B cell (primary cell): Measurements from ENCODE around the gene TACC3. TPM values are rescaled to one million over a fixed set of nuclear protein-coding genes. Genes with fewer than 3 reads are reported as not detected.

ENCODE experiments used
- ATAC-seq: fragments of 200-7000 bp; cut with Tn5 transposase; one replicate; pipeline ENCODE4 v1.10.0; 2021; ENCODE audit warnings: low read depth, mild to moderate bottlenecking, moderate number of reproducible peaks, moderate library complexity
- CTCF ChIA-PET: fragments of 350-600 bp; sonication (Branson Sonifier 250); formaldehyde crosslinking; loops from one replicate; lab custom pipeline; 2021; ENCODE audit warnings: antibody characterized with exemption, inconsistent platforms; lab: Charles Lee
- POLR2A ChIA-PET: fragments of 350-600 bp; sonication (Branson Sonifier 250); formaldehyde crosslinking; loops from one replicate; lab custom pipeline; 2021; ENCODE audit warnings: antibody characterized with exemption; lab: Charles Lee
- DNase-seq: peaks from one replicate; pipeline ENCODE4 v3.0.0; 2013
- H2AFZ ChIP-seq: 2 replicates; pipeline ENCODE4 v1.6.1; 2012; ENCODE audit warnings: mild to moderate bottlenecking, low read depth, low read length; ENCODE audit not compliant: insufficient read depth, poor library complexity, severe bottlenecking
- H3K27ac ChIP-seq, 2 donors: 1 replicate in 1 of 2; 2 replicates in 1 of 2; pipeline ENCODE4 v1.5.1; 2012 to 2013; ENCODE audit warnings: low read length in 2 of 2, mild to moderate bottlenecking in 2 of 2, moderate library complexity in 1 of 2
- H3K27me3 ChIP-seq, 4 experiments: fragments of 200-600 bp in 1 of 4; sonication (generic) in 1 of 4; replicated peaks in 1 of 4; 1 replicate in 2 of 4; 2 replicates in 2 of 4; pipeline versions ENCODE4 v1.6.1 to v1.7.0; 2013 to 2016; ENCODE audit warnings: low read length in 3 of 4, mild to moderate bottlenecking in 2 of 4, mixed read lengths in 1 of 4, moderate library complexity in 1 of 4; ENCODE audit not compliant: insufficient read depth in 4 of 4, control insufficient read depth in 3 of 4; ENCODE audit errors: control extremely low read depth in 1 of 4
- H3K36me3 ChIP-seq, 2 experiments: replicated peaks in 1 of 2; 1 replicate in 1 of 2; 2 replicates in 1 of 2; pipeline versions ENCODE4 v1.6.1 to v1.7.1; 2013; ENCODE audit warnings: low read length in 1 of 2; ENCODE audit not compliant: insufficient read depth in 2 of 2, control insufficient read depth in 1 of 2; ENCODE audit errors: control extremely low read depth in 1 of 2, extremely low read depth in 1 of 2
- H3K4me1 ChIP-seq, 2 donors: fragments of 200-600 bp in 1 of 2; sonication (generic) in 1 of 2; 1 replicate in 1 of 2; 2 replicates in 1 of 2; pipeline versions ENCODE4 v1.5.1 to v1.6.1; 2013 to 2017; ENCODE audit warnings: low read length in 2 of 2; ENCODE audit not compliant: control insufficient read depth in 2 of 2, insufficient read depth in 2 of 2
- H3K4me2 ChIP-seq: replicated peaks from 2 replicates; pipeline ENCODE3; 2012; ENCODE audit warnings: mild to moderate bottlenecking, low read depth, low read length; ENCODE audit not compliant: poor library complexity, severe bottlenecking
- H3K4me3 ChIP-seq, 5 experiments: fragments of 200-600 bp in 1 of 5; sonication (generic) in 1 of 5; 1 replicate in 3 of 5; 2 replicates in 2 of 5; pipeline versions ENCODE4 v1.5.1 to v1.7.0; 2011 to 2016; ENCODE audit warnings: low read length in 4 of 5, mild to moderate bottlenecking in 4 of 5, low read depth in 2 of 5, control low read depth in 1 of 5, moderate library complexity in 1 of 5; ENCODE audit not compliant: insufficient read depth in 1 of 5; ENCODE audit errors: control extremely low read depth in 1 of 5, extremely low read depth in 1 of 5
- H3K79me2 ChIP-seq: fragments of 200-600 bp; sonication (generic); one replicate; pipeline ENCODE4 v1.6.0; 2016; ENCODE audit warnings: low read length; ENCODE audit not compliant: control insufficient read depth, insufficient read depth
- H3K9ac ChIP-seq: fragments of 200-600 bp; sonication (generic); 2 replicates; pipeline ENCODE4 v1.6.1; 2017; ENCODE audit warnings: mild to moderate bottlenecking, low read length, moderate library complexity
- H3K9me3 ChIP-seq, 3 donors: one replicate each; pipeline versions ENCODE4 v1.6.1 to v1.7.1; 2013; ENCODE audit warnings: low read length in 2 of 3; ENCODE audit not compliant: control insufficient read depth in 2 of 3, insufficient read depth in 1 of 3; ENCODE audit errors: control extremely low read depth in 1 of 3
- H4K20me1 ChIP-seq: 2 replicates; pipeline ENCODE4 v1.6.0; 2012; ENCODE audit warnings: mild to moderate bottlenecking, low read length; ENCODE audit not compliant: insufficient read depth, control insufficient read depth, poor library complexity, severe bottlenecking
- H3K27ac Mint-ChIP-seq: one replicate; pipeline ENCODE4 v1.8.0; 2021; ENCODE audit warnings: mixed read lengths
- H3K27me3 Mint-ChIP-seq: one replicate; pipeline ENCODE4 v1.8.0; 2021; ENCODE audit warnings: mixed read lengths
- H3K4me1 Mint-ChIP-seq: one replicate; pipeline ENCODE4 v1.8.0; 2021; ENCODE audit warnings: mixed read lengths
- H3K4me3 Mint-ChIP-seq: one replicate; pipeline ENCODE4 v1.8.0; 2021; ENCODE audit warnings: mixed read lengths
- H3K9me3 Mint-ChIP-seq: one replicate; pipeline ENCODE4 v1.8.0; 2022; ENCODE audit warnings: mixed read lengths; ENCODE audit not compliant: insufficient read depth
- EZH2 ChIP-seq: IDR thresholded peaks from 2 replicates; pipeline ENCODE4 v1.6.1; 2012; ENCODE audit warnings: borderline replicate concordance, low read depth, mild to moderate bottlenecking, moderate library complexity, low read length; ENCODE audit not compliant: insufficient read depth, poor library complexity, severe bottlenecking
- WGBS: methylation state at CpG from one replicate; pipeline ENCODE4 v1.1.5; 2013; ENCODE audit warnings: missing lambda C conversion rate; ENCODE audit not compliant: insufficient coverage; 5-methylcytosine and 5-hydroxymethylcytosine counted together
- intact Hi-C: fragments of 100-400 bp; cut with micrococcal nuclease; formaldehyde crosslinking; loops from one replicate; pipeline ENCODE4 v1.10.0; 2022
- polyA plus RNA-seq: library from polyadenylated mRNA; depleted of rRNA; stranded (reverse); fragments of >200 nt; gene quantifications from 2 replicates; pipeline ENCODE4 v1.2.3, GENCODE V29; 2012
- total RNA-seq, 2 donors: library from RNA; stranded (reverse); fragments of 120-200 nt in 1 of 2; gene quantifications; 1 replicate in 1 of 2; 2 replicates in 1 of 2; pipeline versions ENCODE4 v1.2.3 to v1.2.4, GENCODE V29; 2013 to 2022
- TF ChIP-seq, protein P1 (sequence below): fragments of 200-600 bp; IDR thresholded peaks from one replicate; pipeline ENCODE4 v1.8.0; 2022; ENCODE audit warnings: antibody characterized with exemption, mild to moderate bottlenecking

Gene TACC3
- total and polyA plus RNA-seq, 2 donors (not counting 1 experiment from before 2014, with no cell fraction given): 29.5 to 47.9 TPM

DNA sequence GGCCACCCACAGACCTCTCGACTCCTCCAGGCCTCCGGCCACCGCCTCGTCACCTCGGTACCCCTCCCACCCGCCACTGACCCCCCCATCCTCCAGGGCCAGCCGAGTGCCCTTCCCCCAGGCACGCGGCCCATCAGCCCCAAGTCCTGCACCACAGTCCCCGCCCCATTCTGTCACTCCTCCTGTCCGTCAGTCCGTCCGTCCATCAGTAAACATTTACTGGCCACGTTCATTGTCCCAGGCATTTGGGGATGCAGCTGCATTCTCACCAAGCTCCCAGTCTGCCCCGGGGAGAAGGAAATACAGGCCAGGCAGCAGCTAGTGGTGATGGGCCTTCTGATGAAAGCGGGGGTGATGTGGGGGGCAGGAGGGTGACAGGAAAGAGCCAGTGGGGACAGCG, 36.5 kb downstream of the TACC3 start:
- H3K36me3 ChIP-seq: no peaks in the 10 kb centered on the region
- peaks cover 4% of the 10 kb centered on the region for H3K4me1 Mint-ChIP-seq
- H3K4me1 ChIP-seq: peaks cover 4 to 8% of the 10 kb centered on the region in 2 donors
- 81% methylated on average over 14 of the region's 17 CpGs for WGBS
- H3K9ac ChIP-seq: no peak overlapping the region
- H3K9me3 Mint-ChIP-seq: no peaks in the 10 kb centered on the region
- TF ChIP-seq EZH2: no peak
- H3K79me2 ChIP-seq: no peaks in the 10 kb centered on the region
- peaks cover 0 to 12% (median 0%) of the 10 kb centered on the region in 4 experiments for H3K27me3 ChIP-seq
- no peak for ATAC-seq
- no peak overlapping the region for H3K27ac Mint-ChIP-seq
- H4K20me1 ChIP-seq: no peaks in the 10 kb centered on the region
- H3K27ac ChIP-seq: no peak overlapping the region
- H3K27me3 Mint-ChIP-seq: peaks cover 3% of the 10 kb centered on the region
- ChIA-PET CTCF (no interaction called here), POLR2A (no interaction called here)
- H2AFZ ChIP-seq: no peak overlapping the region
- intact Hi-C loops: no loop called here
- no peaks in the 10 kb centered on the region for H3K9me3 ChIP-seq
- DNase-seq: no peak
- H3K4me3 Mint-ChIP-seq: no peak overlapping the region
- no peak overlapping the region for H3K4me3 ChIP-seq
- no peak overlapping the region for H3K4me2 ChIP-seq

DNA sequence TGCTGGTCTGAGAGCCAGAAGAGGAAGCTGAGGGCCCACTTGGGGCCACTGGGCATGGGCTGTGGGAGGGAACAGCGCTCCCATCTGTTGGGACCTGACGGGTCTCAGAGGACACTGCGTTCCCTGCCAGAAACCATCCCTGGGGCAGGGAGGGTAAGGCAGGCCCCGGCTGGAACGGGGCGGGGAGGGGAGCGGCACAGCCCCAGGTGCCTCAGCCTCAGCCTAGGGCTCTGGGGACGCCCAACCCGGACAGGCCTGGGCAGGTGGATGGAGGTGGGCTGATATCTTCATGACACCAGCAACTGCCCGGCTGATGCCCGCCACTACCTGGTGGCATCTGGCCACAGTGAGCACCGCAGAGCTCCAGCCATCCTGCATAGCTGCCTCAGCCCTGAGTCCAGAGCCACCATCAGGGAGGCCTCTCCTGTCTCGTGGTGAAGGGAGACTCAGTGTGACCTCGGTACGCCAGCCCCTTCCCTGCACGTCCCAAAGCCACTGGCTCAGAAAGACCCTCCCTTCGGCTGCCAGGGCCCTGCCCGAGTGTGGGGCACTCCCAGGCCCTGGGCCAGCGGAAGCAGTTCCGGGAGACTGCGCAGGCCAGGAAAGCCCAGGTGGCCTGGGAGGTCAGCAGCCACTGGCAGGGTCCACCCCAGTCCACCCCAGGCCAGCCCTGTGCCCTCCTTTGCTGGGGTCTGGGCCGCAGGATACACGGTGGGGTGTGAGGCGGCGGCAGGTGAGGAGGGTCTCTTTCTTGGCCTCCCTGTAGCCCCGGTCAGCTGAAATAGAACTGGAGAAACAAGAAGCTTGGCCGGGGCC, 37.2 kb downstream of the TACC3 start:
- Histone ChIP-seq H2AFZ (no peak overlapping the region), H3K4me3 (no peak overlapping the region), H3K9me3 (no peaks in the 10 kb centered on the region), H3K27ac (no peak overlapping the region), H3K27me3 (peaks cover 0 to 13% (median 0%) of the 10 kb centered on the region in 4 experiments), H3K9ac (no peak overlapping the region), H3K79me2 (no peaks in the 10 kb centered on the region), H4K20me1 (no peaks in the 10 kb centered on the region), H3K4me2 (no peak overlapping the region), H3K36me3 (no peaks in the 10 kb centered on the region), H3K4me1 (peaks cover 0 to 3% of the 10 kb centered on the region in 2 donors)
- ChIA-PET CTCF (interaction anchor here (1.4 kb wide), 1 partner anchor 10 kb away, joined by 5 read pairs; no protein-coding TSS in a partner anchor), POLR2A (no interaction called here)
- ATAC-seq (no peak), DNase-seq (no peak)
- peaks cover 3% of the 10 kb centered on the region for H3K27me3 Mint-ChIP-seq
- 80% methylated on average over 24 of the region's 27 CpGs for WGBS
- TF ChIP-seq, protein P1, sequence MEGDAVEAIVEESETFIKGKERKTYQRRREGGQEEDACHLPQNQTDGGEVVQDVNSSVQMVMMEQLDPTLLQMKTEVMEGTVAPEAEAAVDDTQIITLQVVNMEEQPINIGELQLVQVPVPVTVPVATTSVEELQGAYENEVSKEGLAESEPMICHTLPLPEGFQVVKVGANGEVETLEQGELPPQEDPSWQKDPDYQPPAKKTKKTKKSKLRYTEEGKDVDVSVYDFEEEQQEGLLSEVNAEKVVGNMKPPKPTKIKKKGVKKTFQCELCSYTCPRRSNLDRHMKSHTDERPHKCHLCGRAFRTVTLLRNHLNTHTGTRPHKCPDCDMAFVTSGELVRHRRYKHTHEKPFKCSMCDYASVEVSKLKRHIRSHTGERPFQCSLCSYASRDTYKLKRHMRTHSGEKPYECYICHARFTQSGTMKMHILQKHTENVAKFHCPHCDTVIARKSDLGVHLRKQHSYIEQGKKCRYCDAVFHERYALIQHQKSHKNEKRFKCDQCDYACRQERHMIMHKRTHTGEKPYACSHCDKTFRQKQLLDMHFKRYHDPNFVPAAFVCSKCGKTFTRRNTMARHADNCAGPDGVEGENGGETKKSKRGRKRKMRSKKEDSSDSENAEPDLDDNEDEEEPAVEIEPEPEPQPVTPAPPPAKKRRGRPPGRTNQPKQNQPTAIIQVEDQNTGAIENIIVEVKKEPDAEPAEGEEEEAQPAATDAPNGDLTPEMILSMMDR: no peak
- H3K4me1 Mint-ChIP-seq: peaks cover 2% of the 10 kb centered on the region
- no peak overlapping the region for H3K27ac Mint-ChIP-seq
- H3K4me3 Mint-ChIP-seq: no peak overlapping the region
- no peaks in the 10 kb centered on the region for H3K9me3 Mint-ChIP-seq
- intact Hi-C loops: no loop called here
